B cell (primary cell): ENCODE results near the gene LRRC7.

Source experiments
- EZH2 ChIP-seq: IDR thresholded peaks from 2 replicates; pipeline ENCODE4 v1.6.1; 2012; ENCODE audit warnings: borderline replicate concordance, low read depth, mild to moderate bottlenecking, moderate library complexity, low read length; ENCODE audit not compliant: insufficient read depth, poor library complexity, severe bottlenecking
- TF ChIP-seq, protein P1 (sequence below): fragments of 200-600 bp; IDR thresholded peaks from one replicate; pipeline ENCODE4 v1.8.0; 2022; ENCODE audit warnings: antibody characterized with exemption, mild to moderate bottlenecking

DNA sequence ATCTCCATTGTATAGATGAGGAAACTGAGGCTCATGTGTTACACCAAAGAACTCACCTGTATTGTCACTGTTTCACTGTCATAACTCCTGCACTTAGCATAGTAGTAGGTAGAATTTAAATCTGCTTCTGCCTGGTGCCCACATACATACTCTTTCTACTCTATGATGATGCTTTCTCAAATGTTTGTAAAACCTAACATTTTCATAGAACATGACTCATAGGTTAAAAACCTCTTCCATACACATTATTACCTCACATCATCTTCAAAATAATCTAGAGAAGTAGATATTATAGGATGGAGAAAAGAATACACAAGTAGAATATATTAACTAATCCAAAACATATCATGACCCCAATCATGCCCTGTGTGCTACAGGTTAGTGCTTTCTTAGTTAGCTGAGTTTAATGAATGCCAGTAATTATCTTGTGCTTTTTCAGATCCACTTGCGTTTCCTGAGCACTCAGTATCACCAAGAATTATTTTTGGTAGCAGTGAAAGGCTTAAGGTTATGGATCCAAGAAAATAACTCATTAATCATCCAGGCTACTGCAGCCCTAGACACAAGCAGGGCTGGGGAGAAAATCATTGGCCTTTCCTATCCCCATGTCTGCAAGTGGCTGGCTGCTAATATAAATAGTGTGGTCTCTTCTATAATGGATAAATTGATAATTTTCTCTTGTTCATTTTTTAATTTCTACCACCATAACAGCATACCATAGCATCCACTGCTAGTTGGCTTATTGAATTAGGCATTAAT lies 480.8 kb downstream of the LRRC7 start:
- TF ChIP-seq, protein P1, sequence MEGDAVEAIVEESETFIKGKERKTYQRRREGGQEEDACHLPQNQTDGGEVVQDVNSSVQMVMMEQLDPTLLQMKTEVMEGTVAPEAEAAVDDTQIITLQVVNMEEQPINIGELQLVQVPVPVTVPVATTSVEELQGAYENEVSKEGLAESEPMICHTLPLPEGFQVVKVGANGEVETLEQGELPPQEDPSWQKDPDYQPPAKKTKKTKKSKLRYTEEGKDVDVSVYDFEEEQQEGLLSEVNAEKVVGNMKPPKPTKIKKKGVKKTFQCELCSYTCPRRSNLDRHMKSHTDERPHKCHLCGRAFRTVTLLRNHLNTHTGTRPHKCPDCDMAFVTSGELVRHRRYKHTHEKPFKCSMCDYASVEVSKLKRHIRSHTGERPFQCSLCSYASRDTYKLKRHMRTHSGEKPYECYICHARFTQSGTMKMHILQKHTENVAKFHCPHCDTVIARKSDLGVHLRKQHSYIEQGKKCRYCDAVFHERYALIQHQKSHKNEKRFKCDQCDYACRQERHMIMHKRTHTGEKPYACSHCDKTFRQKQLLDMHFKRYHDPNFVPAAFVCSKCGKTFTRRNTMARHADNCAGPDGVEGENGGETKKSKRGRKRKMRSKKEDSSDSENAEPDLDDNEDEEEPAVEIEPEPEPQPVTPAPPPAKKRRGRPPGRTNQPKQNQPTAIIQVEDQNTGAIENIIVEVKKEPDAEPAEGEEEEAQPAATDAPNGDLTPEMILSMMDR, result no peak
- TF ChIP-seq EZH2, result no peak
